SU-DHL-6 (cell line): Measurements from ENCODE around the gene CLRN2.

Source experiments
- H2AFZ ChIP-seq: fragments of 200-600 bp; sonication (generic); 2 replicates; pipeline ENCODE4 v1.6.1; 2014; ENCODE audit warnings: low read depth, mild to moderate bottlenecking, moderate library complexity, mixed read lengths, antibody characterized with exemption, low read length; ENCODE audit not compliant: severe bottlenecking
- H3F3A ChIP-seq: fragments of 200-600 bp; shearing (Covaris generic); 2 replicates; pipeline ENCODE4 v1.6.0; 2016; ENCODE audit warnings: antibody characterized with exemption, mild to moderate bottlenecking; ENCODE audit not compliant: insufficient read depth
- H3K27ac ChIP-seq: fragments of 200-600 bp; sonication (generic); 2 replicates; pipeline ENCODE4 v1.5.1; 2016; ENCODE audit warnings: low read depth, mild to moderate bottlenecking, low read length, moderate library complexity, mixed read lengths
- H3K27me3 ChIP-seq: fragments of 200-600 bp; sonication (generic), shearing (Covaris generic); 2 replicates; pipeline ENCODE4 v1.6.0; 2014; ENCODE audit warnings: mild to moderate bottlenecking, low read length
- H3K36me3 ChIP-seq: fragments of 200-600 bp; sonication (generic); 2 replicates; pipeline ENCODE4 v1.6.1; 2014; ENCODE audit warnings: mild to moderate bottlenecking, low read length, mixed read lengths
- H3K4me2 ChIP-seq: fragments of 300-600, 200-600 bp; shearing (Covaris generic), sonication (generic); 2 replicates; pipeline ENCODE4 v1.6.0; 2014; ENCODE audit warnings: low read length, low read depth, mild to moderate bottlenecking; ENCODE audit not compliant: poor library complexity, severe bottlenecking
- H3K4me3 ChIP-seq: fragments of 200-600 bp; sonication (generic); 2 replicates; pipeline ENCODE4 v1.5.1; 2014; ENCODE audit warnings: antibody characterized with exemption, low read length, mild to moderate bottlenecking, mixed read lengths; ENCODE audit not compliant: insufficient read depth, poor library complexity, severe bottlenecking
- H3K79me2 ChIP-seq: fragments of 200-600 bp; sonication (generic); 2 replicates; pipeline ENCODE4 v1.6.1; 2014; ENCODE audit warnings: mild to moderate bottlenecking, low read length, moderate library complexity; ENCODE audit not compliant: insufficient read depth
- H3K9ac ChIP-seq: fragments of 200-600 bp; sonication (generic); 2 replicates; pipeline ENCODE4 v1.7.0; 2014; ENCODE audit warnings: mild to moderate bottlenecking, low read length
- H3K9me2 ChIP-seq: fragments of 200-600 bp; sonication (generic); replicated peaks from 2 replicates; pipeline ENCODE4 v1.6.1; 2014; ENCODE audit warnings: low read length; ENCODE audit not compliant: insufficient read depth
- H3K9me3 ChIP-seq: fragments of 200-600 bp; sonication (generic); 2 replicates; pipeline ENCODE4 v1.6.1; 2014; ENCODE audit warnings: low read length, mixed read lengths; ENCODE audit not compliant: insufficient read depth
- H4K20me1 ChIP-seq: fragments of 200-600 bp; sonication (generic); 2 replicates; pipeline ENCODE4 v1.6.1; 2014; ENCODE audit warnings: low read depth, mild to moderate bottlenecking, antibody characterized with exemption, low read length, moderate library complexity, mixed read lengths
- CTCF ChIP-seq: fragments of 200-600 bp; sonication (generic); IDR thresholded peaks from one replicate; pipeline ENCODE4 v1.5.1; 2017; ENCODE audit warnings: antibody characterized with exemption, mild to moderate bottlenecking, low read length, moderate library complexity; ENCODE audit not compliant: insufficient read depth, poor library complexity, severe bottlenecking
- EZH2phosphoT487 ChIP-seq: fragments of 200-600 bp; sonication (generic), shearing (Covaris generic); conservative IDR thresholded peaks from 2 replicates; pipeline ENCODE4 v1.6.1; 2018; ENCODE audit warnings: mild to moderate bottlenecking, antibody characterized with exemption, low read length, moderate library complexity, mixed read lengths

Gene CLRN2

DNA sequence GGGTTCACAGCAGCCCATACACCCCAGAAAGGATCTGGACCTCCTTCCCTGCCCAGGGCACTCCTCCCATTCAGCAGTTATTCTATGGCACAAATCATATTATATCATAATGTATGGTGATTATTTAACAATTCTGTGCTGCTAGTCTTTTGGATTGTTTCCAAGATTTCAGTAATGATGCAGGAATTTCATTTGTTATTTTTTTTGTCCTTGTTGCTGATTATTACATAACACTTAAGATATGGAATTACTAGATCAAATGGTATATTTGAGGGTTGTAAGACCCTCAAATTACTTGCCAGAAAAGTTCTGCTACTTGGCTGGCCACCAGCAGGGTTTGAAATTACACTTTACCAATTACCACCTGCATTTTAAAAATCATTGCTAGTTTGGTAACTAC lies 39.5 kb upstream of the CLRN2 start:
- TF ChIP-seq EZH2phosphoT487, result no peak
- TF ChIP-seq CTCF, result no peak
- H3K27ac ChIP-seq, result no peak overlapping the region
- no peak overlapping the region for H3K4me3 ChIP-seq
- H3K36me3 ChIP-seq, result no peaks in the 10 kb centered on the region
- H3K27me3 ChIP-seq, result no peaks in the 10 kb centered on the region
- no peaks in the 10 kb centered on the region for H3K9me3 ChIP-seq
- H3K9me2 ChIP-seq, result no peaks in the 10 kb centered on the region
- H3K4me2 ChIP-seq, result no peak overlapping the region
- no peak overlapping the region for H2AFZ ChIP-seq
- no peaks in the 10 kb centered on the region for H4K20me1 ChIP-seq
- H3F3A ChIP-seq, result no peaks in the 10 kb centered on the region
- no peaks in the 10 kb centered on the region for H3K79me2 ChIP-seq
- H3K9ac ChIP-seq, result no peak overlapping the region

- H4K20me1 ChIP-seq, result no peaks in the 10 kb centered on the region
- H3F3A ChIP-seq, result no peaks in the 10 kb centered on the region
- TF ChIP-seq CTCF (no peak), EZH2phosphoT487 (no peak)
- no peaks in the 10 kb centered on the region for H3K27me3 ChIP-seq
- no peaks in the 10 kb centered on the region for H3K9me2 ChIP-seq
- no peak overlapping the region for H3K4me3 ChIP-seq
- H3K9me3 ChIP-seq, result no peaks in the 10 kb centered on the region
- no peaks in the 10 kb centered on the region for H3K79me2 ChIP-seq
- H2AFZ ChIP-seq, result no peak overlapping the region
- no peak overlapping the region for H3K27ac ChIP-seq
- H3K9ac ChIP-seq, result no peak overlapping the region
- H3K4me2 ChIP-seq, result no peak overlapping the region
- no peaks in the 10 kb centered on the region for H3K36me3 ChIP-seq
These were observed 38.1 kb upstream of the CLRN2 start for GRCh38 chr4:17476853-17477252.

GRCh38 chr4:17477774-17478472 lies 37.0 kb upstream of the CLRN2 start:
- no peak overlapping the region for H3K9ac ChIP-seq
- no peaks in the 10 kb centered on the region for H4K20me1 ChIP-seq
- no peaks in the 10 kb centered on the region for H3F3A ChIP-seq
- H3K4me3 ChIP-seq, result no peak overlapping the region
- no peaks in the 10 kb centered on the region for H3K36me3 ChIP-seq
- H3K79me2 ChIP-seq, result no peaks in the 10 kb centered on the region
- H3K9me3 ChIP-seq, result no peaks in the 10 kb centered on the region
- H3K27ac ChIP-seq, result no peak overlapping the region
- H3K4me2 ChIP-seq, result no peak overlapping the region
- no peak overlapping the region for H2AFZ ChIP-seq
- TF ChIP-seq EZH2phosphoT487, result no peak
- no peak for TF ChIP-seq CTCF
- no peaks in the 10 kb centered on the region for H3K9me2 ChIP-seq
- H3K27me3 ChIP-seq, result no peaks in the 10 kb centered on the region
